ENCODE measurements around the gene NOS3.

Gene NOS3

DNA sequence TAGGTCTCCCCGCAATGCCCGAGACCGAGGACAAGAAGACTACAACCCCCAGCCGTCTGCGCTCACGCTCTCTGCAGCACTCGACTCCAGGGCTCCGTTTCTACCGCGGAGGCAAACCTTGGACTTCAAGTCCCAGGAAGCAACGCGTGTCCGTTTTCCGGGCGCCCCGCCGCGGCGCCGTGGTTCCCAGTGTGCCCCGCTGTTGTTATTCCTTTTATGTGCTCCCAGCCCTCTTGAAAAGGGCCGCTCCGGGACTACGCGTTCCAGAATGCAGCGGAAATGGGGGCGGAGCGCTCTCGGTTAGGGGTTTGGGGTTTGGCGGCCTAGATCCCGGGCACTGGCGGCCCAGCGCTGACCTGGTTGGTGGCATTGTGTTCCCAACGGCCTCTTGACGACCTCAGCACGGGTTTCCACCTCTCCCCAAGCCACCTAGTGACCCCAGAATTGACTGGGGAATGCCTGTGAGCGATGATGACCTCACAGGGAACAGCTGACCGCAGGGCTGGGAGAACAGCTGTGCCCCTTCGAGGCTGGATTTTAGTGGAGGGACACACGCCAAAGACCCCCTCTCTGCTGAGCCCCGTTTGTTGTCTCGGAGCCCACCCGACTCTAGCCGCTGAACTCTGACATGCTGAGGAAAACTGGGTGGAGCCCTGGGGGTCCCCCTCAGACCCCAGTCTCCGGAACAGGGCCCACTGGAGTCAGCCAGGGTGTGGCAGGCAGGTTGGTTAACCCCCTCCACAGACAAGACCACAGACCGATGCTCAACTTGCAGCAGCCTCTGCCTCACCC is 67.4 kb downstream of the NOS3 start:
- in situ Hi-C loops (cut with HindIII; ENCODE audit: low sequenced_read_pairs) = no loop called here
- peak; percentile 99 for DNase-seq (ENCODE audit: low read depth)
- peak overlapping the region; percentile 66 for H3K4me3 ChIP-seq (ENCODE audit: low read depth, low read length)
- TF ChIP-seq, protein P1, sequence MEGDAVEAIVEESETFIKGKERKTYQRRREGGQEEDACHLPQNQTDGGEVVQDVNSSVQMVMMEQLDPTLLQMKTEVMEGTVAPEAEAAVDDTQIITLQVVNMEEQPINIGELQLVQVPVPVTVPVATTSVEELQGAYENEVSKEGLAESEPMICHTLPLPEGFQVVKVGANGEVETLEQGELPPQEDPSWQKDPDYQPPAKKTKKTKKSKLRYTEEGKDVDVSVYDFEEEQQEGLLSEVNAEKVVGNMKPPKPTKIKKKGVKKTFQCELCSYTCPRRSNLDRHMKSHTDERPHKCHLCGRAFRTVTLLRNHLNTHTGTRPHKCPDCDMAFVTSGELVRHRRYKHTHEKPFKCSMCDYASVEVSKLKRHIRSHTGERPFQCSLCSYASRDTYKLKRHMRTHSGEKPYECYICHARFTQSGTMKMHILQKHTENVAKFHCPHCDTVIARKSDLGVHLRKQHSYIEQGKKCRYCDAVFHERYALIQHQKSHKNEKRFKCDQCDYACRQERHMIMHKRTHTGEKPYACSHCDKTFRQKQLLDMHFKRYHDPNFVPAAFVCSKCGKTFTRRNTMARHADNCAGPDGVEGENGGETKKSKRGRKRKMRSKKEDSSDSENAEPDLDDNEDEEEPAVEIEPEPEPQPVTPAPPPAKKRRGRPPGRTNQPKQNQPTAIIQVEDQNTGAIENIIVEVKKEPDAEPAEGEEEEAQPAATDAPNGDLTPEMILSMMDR (IDR thresholded peaks at IDR 0.05; ENCODE audit: low read depth, low read length, missing control alignments) = no peak

DNA sequence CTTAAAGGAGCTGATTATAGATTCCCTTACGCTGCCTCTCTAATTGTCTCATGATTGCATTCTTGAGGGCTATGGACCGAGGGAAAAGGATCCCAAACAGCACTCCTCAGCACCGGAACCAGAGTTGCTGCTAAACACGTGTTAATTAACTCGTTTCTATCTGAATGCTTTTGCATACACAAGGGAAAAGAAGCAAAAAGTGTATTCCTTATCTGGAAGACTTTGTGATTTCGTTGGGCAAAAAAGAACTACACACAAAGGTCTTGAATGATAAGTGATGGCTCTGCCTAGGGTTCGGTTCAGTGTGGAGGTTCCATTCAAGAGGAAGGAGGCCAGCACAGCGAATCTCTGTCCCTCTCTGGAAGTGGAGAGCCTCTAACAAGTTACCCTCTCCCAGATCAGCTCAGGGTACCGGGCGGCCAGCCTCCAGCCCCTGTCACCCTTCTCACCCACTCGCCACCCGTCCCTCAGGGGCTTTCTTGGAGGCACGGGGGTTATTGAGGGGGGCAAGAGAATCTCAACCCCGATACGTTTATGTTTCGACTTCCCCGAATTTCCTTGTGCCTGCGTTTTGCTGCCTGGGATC is 68.1 kb downstream of the NOS3 start:
- H3K4me3 ChIP-seq (ENCODE audit: low read depth, low read length) = peak overlapping the region; percentile 84
- in situ Hi-C loops (cut with HindIII; ENCODE audit: low sequenced_read_pairs) = no loop called here
- DNase-seq (ENCODE audit: low read depth) = no peak
- TF ChIP-seq, protein P1 (IDR thresholded peaks at IDR 0.05; ENCODE audit: low read depth, low read length, missing control alignments) = no peak

DNA sequence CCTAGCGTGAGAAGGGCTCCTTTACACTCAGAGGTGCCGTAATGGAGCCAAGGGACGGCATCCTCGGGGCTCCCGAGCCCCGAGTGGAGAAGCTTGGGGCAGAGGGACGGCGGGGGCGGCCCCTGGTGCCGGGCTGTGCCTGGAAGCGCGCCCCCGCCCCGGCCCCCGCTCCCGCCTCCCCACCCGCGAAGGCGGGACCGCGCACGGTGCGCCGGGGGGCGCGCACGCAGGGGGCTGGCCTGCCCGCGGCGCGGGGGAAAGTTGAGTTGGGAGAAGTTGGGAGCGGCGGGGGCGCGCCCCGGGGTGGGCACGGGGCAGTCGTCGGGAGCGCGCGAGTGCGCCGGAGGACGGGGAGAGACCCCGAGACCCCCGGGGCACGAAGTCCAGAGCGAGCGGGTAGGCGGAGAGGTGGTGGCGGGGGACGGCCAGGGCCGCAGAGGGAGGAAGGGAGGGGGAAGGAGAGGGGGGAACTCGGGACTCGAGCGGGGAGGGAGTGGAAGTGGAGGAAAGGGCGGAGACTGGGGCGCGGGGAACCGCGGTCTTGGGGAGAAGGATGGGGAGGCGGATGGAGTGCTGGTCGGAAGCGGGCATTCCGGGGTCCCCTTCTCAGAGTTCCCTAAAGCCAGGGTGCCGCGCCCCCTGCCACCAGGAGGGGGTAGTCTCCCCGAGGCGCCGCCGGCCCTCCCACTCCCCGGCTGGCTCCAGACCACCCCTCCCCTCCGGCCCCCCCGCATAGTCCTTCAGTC is 68.7 kb downstream of the NOS3 start, which contains the start of gene SLC4A2:
Gene SLC4A2, plus strand, starts transcription at position 223 of the 746 bp plus-strand sequence. CDS start 2,399 bp downstream, outside the sequence.
- DNase-seq (ENCODE audit: low read depth) = no peak
- TF ChIP-seq, protein P1 (IDR thresholded peaks at IDR 0.05; ENCODE audit: low read depth, low read length, missing control alignments) = peak; percentile 55
- in situ Hi-C loops (cut with HindIII; ENCODE audit: low sequenced_read_pairs) = no loop called here
- peak within 1 kb of the TSS; percentile 84 for H3K4me3 ChIP-seq (ENCODE audit: low read depth, low read length)

DNA sequence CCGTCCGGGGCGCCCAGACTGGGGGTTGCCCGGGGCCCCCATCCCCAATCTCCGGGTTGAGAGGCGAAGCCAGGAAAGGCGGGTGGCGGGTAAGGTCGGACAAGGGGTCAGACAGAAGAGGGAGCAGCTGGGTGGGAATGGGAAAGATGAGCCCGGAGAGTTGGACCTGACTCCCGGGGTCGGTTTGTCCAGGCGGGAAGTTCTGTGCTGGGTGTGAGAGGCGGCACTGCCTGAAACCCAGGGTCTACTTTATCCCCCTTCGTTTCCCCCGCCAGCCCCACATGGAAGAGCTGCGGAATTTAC is 69.2 kb downstream of the NOS3 start:
- H3K4me3 ChIP-seq (ENCODE audit: low read depth, low read length) = peak overlapping the region; percentile 84
- TF ChIP-seq, protein P1 (IDR thresholded peaks at IDR 0.05; ENCODE audit: low read depth, low read length, missing control alignments) = no peak
- in situ Hi-C loops (cut with HindIII; ENCODE audit: low sequenced_read_pairs) = no loop called here
- DNase-seq (ENCODE audit: low read depth) = no peak

DNA sequence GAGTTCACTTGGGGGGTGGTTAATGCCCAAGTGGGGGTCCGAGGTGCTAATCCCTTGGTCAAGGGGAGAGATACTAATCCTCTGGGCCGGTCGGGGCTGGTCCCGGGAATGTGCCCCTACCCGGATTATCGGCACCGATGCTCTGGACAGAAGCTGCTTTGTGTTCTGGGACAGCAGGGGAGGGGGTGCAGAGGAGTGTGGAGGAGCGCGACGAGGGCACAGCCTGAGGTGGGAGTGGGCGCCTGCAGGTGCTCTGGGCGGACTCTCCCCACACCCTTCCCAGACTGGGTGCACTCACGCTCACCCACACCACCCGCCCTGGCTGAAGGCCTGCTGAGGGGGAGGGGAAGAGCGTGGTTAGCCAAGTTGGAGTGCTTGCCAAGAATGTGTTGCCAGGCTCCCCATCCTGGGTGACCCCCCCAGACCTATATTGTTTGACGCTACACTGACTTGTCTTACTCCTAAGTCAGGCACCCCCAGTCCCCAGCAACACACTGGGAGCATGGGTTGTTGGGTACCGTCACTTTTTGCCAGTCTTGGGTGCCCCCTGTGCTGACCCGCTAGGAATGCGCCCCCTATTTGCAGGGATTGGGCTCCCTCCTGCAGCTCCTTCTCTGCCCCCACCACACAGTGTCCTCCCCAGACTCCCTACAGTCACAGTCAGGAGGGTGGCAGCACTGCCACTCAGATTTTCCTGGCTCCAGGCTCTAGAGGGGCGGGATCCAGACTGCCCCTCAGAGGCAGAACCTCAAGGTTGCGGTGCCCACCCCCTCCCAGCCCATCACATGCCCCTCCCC is 69.8 kb downstream of the NOS3 start:
- in situ Hi-C loops (cut with HindIII; ENCODE audit: low sequenced_read_pairs) = no loop called here
- DNase-seq (ENCODE audit: low read depth) = no peak
- peak overlapping the region; percentile 84 for H3K4me3 ChIP-seq (ENCODE audit: low read depth, low read length)
- TF ChIP-seq, protein P1 (IDR thresholded peaks at IDR 0.05; ENCODE audit: low read depth, low read length, missing control alignments) = peak; percentile 2
